GM12875 (cell line): ENCODE data around the gene CTIF.

Experiments used
- H3K4me3 ChIP-seq: one replicate; pipeline ENCODE4 v1.5.1; 2011; ENCODE audit warnings: low read depth, low read length, control low read depth
- CTCF ChIP-seq: IDR thresholded peaks from 2 replicates; pipeline ENCODE4 v1.5.1; 2011; ENCODE audit warnings: low read depth, mild to moderate bottlenecking, control low read depth, inconsistent platforms, low read length, moderate library complexity, borderline replicate concordance; ENCODE audit not compliant: insufficient read depth

CTIF gene

GRCh38 chr18:48898521-48898920 is 359.7 kb downstream of the CTIF start:
- TF ChIP-seq CTCF: no peak

DNA sequence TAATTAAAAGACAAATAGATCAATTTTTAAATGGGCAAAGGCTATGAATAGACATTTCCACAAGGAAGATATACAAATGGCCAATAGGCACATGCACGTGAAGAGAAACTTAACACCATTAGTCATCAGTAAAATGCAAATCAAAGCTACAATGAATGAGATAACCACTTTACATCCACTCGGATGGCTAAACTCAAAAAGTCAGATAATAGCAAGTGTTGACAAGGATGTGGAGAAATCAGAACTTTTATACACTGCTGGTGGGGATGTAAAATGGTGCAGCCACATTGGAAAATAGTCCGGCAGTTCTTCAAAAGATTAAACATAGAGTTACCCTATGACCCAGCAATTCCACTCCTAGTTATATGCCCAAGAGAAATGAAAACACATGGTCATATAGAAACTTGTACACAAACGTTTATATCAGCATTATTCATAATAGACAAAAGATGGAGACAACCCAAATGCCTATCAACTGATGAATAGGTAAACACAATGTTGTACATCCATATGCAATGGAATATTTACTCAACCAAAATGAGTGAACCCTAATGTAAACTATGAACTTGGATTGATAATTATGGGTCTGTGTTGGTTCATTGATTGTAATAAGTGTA is 360.8 kb downstream of the CTIF start:
- TF ChIP-seq CTCF: no peak

More at GRCh38 chr18:48898521-48898920, 359.7 kb downstream of the CTIF start:
- no peak overlapping the region for H3K4me3 ChIP-seq

DNA sequence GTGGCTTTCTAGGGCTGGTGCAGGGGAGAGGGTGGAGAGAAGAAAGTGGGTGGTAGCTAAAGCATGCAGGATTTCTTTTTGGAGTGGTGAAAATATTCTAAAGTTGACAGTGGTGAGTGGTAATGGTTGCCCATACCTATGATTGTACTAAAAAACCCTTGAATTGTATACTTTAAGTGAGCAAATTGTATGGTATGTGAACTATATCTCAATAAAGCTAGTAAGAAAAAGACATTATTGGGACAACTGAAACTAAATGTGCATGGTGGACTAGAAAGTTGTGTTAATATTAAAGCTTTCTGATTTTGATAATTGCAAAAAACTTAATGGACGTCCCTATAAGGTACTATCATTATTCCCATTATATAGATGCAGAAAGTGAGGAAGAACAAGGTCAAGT is 361.6 kb downstream of the CTIF start:
- no peak for TF ChIP-seq CTCF
- no peak overlapping the region for H3K4me3 ChIP-seq

More for the DNA sequence above, 360.8 kb downstream of the CTIF start:
- no peak overlapping the region for H3K4me3 ChIP-seq

GRCh38 chr18:48901145-48902022 is 362.6 kb downstream of the CTIF start:
- H3K4me3 ChIP-seq: no peak overlapping the region
- no peak for TF ChIP-seq CTCF

DNA sequence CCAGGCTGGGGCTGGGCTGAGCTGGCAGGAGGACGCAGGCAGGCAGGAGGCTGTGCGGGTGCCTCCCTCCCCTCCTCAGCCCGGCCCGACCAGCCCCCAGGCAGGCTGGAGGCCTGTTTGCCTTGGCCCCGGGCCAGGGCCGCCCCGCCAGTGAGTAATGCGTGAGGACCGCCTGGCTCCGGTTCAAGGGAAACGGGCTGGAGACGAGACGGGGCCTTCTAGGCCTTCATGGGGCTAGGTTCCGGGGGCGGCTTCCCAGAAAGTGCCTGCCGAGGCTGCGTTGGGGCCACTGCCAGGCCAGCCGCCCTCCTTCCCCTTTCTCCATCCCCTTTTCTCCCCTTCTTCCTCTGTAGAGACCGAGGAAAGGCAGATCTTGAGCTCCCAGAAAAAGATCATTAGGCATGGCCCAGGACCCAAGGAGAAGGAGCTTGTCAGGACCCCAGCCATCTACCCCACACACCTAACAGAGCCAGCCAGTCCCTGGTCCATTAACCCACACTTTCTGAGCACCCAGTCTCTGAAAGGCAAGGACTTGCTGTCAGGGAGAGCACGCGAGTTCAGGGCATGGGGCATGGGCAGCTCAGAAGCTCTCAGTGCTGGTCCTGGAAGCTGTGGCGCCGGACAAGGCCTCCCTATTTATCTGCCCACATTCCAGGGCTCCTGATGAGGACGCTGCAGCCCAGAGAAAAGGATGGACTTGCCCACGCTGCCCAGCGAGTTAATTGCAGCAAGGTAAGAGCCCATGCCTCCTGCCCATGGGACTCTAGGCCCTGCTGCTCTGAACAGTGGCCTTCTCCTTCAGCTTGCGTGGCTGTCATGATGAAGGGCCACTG is 363.4 kb downstream of the CTIF start:
- H3K4me3 ChIP-seq: no peak overlapping the region
- no peak for TF ChIP-seq CTCF

GRCh38 chr18:48902856-48903601 is 364.2 kb downstream of the CTIF start:
- no peak overlapping the region for H3K4me3 ChIP-seq
- TF ChIP-seq CTCF: no peak
